NCI-H748 (cell line): Measurements from ENCODE around the gene PRELID2.
"Not testable (repeated sequence)": the region's sequence is repeated elsewhere in the genome, so short reads cannot be mapped to it uniquely, and the experiment has no call there.

ENCODE experiments used
- DNase-seq: peaks from one replicate; lab custom pipeline; 2025; ENCODE audit not compliant: unreplicated experiment; lab: John Stamatoyannopoulos, UW

PRELID2 gene

DNA sequence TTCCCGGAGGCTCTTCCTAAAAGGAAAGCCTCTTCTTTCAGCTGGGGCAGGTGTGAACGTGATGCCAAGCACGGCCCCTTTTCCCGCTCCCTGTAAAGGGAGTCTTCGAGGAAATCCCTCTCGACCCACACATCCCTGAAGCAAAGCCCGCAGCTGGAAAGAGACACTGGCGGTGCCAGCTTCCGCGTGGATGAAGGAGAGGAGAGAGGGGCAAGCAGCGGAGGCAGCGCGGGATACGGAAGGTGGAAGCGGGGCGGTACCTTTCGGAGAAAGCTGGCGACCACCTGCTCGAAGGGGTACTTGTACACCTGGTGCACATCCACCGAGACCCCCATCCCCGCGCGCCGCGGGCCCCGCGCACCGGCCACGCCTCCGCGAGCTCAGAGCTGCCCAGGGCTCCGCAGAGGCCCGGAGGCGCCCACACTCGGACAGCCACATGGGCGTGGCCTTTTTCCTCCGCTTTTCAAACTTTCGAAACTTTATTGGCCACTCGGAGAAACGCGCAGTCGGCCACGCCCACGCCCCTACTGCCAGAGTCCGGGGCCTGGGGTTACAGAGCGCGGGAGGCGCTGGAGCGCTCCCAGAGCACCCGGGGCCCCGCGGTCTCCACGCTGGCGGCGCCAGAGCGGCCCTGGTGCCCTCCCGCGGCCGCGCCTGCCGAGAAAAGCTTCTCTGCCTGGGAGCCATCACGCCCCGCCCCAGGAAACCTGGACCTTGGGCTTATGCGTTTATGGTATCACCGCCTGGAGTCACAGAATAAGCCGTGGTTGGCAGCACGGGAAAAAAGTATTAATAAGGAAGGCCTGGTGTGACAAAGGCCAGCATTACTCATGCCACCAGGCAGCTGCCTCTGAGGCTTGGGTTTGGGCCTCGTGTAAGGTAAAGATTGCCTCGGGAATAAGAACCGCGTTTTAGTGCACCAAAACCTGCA lies at the start of gene PRELID2:
Gene PRELID2, minus strand, starts transcription at position 426 of the 931 bp plus-strand sequence. Its CDS starts 91 bp downstream, at position 335.
- peak; percentile 91 for DNase-seq

DNA sequence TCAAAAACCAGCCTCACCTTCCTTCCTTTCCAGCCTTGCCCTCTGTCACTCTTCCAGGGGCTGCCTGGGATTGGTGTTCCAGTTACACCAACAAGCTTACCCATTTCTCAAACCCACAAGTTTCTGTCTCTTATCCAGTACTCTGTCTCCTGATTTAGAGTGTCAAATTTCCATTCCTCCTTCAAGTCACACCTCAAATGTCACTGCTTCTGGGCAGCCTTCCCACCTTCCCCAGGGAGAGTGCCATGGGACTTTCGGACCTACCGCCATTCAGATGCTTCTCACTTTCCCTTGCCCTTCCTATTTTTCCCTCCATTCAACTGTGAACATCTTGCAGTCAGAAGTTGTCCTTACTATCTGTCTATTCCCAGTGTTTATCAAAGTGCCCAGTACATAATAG lies 39.6 kb upstream of the PRELID2 start:
- DNase-seq: no peak

DNA sequence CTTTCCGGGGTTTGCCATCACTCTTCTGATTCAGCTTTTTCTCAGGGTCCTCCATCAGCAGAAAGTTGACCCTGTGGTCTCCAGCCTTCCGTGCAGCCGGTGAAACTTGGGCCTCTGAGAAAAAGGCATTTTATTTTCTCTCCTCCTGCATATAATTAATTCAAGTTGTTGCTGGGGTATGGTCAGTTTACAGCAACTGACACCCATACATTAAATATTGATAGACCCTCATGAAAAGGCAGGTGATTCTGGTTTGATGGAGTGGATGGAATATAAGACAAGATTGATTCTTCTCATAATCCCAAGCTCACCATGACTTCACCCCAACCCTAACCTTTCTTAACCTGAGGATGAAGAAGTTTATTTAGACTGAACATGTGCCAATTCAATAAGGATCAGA lies 37.8 kb upstream of the PRELID2 start, which contains the start of gene GRXCR2:
Gene GRXCR2, minus strand, starts transcription at position 101 of the 400 bp plus-strand sequence. Its CDS starts 46 bp downstream, at position 55.
- no peak for DNase-seq

DNA sequence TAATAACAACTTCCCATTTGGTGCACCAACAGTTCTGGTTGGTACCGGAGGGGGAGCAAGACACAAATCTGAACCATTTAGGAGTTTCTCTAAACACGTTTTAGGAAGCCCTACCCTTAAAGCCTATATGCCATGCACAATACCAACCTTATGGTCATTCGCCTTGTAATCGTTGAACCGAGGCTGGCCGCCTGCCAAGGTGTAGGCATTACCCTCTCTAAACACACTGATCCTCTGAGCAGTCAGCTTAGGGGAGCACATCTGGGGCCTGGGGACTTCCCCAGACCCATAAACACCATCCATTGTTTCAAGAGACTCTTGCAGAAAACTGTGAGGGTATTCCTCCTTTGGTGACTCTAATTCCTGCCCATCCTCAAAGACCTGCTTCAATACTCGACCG lies 37.3 kb upstream of the PRELID2 start:
- DNase-seq: peak; percentile 75

DNA sequence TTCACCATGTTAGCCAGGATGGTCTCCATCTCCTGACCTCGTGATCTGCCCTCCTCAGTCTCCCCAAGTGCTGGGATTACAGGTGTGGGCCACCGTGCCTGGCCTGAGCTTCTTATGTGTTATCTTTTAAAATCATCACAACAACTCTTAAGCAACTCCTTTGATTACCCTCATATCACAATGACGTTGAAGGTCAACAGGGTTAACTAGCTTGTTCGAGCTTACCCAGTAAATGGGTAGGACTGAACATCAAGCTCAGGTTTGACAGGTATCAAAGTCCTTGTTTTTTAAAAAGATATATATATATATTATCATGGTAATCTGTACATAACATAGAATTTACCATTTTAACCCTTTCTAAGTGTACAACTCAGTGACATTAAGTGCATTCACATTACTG lies 34.6 kb upstream of the PRELID2 start:
- DNase-seq: no peak

DNA sequence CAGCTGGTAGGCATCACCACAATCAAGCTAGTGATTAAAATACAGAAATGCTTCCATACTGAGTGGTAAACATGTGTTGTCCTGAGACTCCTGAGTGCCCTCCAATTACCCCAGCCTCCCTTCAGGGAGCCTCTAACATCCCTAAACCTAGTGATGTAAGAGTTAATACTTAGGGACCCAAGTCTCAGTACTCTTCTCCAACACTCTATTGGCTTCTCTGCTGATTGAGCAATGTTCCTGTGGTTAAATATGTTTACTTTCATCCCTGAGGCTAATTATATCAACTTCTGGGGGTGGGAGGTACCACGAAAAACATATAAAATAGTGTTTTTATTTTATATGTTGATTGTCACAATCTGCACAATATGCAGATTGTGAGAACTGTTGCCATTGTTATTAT lies 32.7 kb upstream of the PRELID2 start:
- DNase-seq: no peak

DNA sequence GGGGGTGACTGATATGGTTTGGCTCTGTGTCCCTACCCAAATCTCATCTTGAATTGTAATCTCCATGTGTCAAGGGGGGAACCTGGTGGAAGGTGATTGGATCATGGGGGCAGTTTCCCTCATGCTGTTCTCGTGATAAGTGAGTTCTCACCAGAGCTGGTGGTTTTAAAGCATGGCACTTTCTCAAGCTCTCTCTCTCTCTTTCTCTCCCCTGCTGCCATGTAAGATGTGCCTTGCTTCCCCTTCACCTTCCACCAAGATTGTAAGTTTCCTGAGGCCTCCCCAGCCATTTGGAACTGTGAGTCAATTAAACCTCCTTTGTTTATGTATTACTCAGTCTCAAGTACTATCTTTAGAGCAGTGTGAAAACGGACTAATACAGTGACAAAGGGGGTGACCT lies 29.3 kb upstream of the PRELID2 start:
- not testable (repeated sequence) for DNase-seq

DNA sequence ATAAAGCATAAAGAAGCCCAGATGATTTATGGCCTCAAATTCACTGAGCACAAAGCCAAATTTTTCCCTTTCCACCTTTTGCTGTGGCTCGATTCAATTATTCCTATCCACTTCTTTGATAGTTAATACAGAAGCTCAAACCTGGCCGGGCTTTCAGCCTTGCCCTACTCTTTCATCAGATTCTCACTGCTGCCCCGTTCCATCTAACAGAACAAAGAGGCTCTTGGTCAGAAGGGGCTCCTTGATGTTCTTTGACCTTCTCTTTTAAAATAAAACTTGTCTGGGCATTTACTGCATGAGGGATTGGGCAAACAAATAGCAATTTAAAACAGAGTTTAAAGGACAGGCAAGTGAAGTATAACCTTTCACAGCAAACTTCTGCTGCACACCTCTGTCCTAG lies 27.9 kb upstream of the PRELID2 start:
- DNase-seq: no peak

DNA sequence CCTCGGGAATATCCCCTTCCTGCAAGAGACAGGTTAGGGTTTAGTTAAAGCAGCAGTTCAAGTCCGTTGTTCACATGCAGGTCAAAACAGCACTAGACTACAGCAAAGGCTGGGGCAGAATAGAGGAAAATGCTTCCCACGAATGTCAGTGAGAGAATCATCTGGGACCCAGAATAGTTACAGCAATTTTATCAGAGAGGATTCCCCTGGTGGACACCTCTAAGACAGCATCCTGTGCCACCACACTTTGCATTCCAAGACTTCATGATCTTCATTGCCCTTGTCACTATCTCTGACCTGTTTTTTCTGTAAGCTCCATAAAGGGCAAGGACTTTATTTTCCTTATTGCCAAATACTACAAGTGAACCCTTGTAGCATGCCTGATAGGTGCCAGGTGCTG lies 24.8 kb upstream of the PRELID2 start:
- DNase-seq: no peak

DNA sequence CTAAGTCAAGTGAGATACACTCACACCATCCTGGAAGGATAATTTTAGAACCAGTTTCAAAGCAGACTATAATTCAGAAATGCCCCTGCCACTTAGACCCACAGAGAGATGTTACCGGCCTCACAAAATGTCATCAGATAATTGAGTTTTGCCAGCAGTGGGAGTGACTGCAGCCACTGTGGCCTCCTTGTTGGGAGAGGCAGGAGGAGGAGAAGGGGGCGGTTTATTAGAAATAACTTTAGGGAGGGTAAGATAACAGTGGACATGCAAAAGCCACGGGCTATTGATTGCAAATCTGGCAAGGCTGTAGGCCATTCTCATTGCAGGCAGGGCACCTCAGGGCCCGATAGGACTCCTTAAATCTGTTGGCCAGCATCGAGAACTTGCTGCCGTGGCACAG lies 24.3 kb upstream of the PRELID2 start:
- no peak for DNase-seq

DNA sequence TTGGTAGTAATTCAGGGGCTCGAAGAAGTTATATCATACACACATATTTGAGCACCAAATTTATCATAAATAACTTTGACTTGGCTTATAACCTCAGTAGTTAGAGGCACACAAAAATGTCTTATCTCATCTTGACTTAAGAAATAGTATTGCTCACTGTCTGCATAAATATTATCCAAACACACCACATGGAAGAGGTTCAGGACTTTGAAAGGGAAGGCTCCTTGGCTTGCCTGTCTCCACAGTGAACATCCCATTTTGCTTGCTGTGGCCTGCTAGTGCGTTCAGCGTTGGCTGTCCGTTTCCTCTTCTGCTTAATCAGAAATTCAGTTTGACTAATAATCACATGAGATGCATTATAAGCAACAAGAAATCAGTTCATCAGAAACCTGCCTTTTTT lies 23.8 kb upstream of the PRELID2 start:
- DNase-seq: no peak

DNA sequence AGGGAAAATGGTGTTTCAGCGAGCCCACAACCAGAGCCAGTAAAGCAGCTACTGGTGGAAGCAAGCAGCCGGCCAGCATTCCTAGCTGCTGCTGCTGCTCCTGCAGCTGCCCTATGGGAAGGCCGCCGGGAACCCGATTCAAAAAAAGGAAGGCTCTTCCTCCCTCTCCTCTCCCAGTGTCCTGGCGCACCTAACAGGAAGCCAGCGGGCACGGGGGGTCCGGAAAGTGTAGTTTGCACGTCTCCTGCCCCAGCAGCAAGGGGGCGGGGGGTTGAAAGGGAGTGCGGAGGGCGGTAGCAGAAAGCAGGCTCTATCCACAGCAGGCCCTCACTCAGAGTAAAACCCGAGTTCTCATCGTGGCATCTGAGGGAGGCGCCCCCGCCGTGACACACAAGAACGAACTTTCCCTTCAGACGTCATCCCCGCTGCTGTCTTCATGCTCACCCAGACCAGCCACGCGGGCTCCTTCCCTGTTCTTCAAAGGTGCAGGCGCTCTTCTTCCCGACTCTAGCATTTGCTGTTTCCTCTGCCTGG lies 21.2 kb upstream of the PRELID2 start:
- DNase-seq: no peak

DNA sequence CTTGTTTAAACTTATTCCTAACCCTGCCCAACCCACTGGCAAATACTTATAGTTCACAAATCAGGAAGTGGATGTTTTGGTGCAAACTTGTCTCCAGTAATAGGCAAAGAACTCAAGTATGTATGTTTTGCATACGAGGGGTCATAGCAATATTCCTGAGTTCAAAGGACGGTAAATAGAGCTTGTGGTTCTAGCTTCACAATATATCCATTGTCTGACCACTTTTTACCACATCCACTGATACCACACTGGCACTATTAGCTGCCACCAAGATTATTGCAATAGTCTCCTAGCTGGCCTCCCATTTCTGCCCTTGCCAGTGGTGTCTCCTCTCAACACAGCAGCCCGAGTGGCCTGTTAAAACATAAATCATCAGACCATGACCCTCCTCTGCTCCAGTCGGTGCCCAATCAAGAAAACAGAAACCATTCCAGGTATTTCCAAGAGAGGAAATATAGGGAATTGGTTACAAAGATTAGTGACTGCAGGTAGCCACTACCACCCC lies 20.7 kb upstream of the PRELID2 start:
- no peak for DNase-seq

DNA sequence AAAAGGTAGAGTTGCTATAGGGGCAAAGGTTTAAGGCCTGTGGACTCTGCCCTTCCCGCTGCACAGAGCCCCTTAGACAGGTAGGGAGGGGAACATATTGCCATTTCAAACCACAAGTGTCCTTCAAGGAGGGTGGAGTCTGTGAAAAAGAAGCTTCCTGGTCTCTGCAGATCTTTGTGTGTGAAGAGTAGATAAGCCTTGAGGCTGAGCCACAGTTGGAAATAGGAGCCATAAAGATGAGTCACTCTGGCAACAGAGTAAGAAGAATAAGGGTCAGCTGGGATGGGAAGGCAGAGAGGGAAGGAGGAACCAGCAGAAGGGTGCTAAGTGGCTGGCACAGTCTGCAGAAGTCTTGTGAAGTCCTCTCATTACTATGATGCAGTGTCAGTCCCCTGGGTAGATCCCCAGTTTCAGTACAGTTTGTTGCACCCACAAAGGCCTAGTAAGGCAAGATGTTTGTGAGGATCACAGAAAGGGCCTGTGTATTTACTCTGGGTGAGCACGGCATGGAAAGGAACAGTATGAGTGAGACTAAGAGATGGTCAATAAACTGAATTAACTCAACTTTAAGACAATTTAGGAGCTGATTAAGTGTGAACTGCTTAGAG lies 19.6 kb upstream of the PRELID2 start:
- DNase-seq: no peak

DNA sequence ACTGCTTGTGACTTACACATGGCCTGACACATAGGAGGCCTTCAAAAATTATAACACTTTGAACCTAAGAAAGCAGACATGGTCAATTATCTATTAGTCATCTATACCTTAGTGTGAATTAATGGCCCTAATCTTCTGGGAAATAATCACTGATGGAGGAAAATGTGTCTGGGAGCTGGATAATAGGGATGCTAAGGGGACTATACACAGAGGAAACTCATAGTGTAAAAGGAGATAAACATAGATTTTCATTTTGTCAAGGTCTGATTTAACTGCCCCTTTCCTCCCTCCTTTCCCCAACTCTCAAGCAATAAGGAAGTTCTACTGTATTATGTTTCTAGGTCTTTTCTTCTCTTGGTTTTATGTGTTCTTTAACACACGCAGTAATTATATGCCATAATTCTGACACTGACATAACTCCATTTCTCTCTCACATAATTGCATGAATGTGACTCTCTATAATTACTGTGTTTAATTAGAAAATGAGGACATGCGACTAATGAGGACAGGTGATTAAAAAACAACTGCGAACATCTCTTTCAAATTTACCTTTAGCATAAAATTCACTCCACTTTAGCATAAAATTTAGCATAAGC lies 18.7 kb upstream of the PRELID2 start:
- no peak for DNase-seq

DNA sequence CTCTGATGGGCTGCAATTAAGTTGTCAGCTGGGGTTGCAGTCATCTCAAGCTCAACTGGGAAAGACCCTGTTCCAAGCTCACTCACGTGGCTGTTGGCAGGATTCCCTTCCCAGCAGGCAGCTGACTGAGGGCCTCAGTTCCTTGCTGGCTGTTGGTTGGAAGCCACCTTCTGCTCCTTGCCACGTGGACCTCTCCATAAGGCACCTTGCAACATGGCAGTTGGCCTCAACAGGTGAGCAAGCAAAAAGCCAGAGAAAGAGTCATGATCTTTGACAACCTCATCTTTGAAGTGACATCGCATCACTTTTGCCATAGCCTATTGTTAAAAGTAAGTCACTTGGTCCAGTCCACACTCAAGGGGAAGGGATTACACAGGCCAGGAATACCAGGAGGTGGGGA lies 17.8 kb upstream of the PRELID2 start:
- no peak for DNase-seq

DNA sequence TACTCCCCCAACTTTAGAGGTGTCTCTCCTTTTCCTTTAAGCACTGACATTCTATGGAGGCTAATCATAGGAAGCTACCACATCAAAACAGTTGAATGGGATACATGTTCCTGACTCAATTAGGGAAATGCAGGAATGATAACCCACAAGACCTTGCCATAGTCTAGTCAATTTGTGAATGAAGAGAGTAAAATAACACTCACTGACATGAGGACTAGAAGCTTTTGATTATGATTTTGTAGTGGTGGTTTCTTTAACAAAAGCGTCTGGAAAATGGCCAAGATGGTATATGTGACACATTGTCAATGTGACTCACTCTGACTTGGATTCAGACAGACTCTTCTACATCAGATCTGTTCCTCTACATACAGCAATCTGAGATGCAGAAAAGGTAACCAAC lies 13.7 kb upstream of the PRELID2 start:
- DNase-seq: no peak

DNA sequence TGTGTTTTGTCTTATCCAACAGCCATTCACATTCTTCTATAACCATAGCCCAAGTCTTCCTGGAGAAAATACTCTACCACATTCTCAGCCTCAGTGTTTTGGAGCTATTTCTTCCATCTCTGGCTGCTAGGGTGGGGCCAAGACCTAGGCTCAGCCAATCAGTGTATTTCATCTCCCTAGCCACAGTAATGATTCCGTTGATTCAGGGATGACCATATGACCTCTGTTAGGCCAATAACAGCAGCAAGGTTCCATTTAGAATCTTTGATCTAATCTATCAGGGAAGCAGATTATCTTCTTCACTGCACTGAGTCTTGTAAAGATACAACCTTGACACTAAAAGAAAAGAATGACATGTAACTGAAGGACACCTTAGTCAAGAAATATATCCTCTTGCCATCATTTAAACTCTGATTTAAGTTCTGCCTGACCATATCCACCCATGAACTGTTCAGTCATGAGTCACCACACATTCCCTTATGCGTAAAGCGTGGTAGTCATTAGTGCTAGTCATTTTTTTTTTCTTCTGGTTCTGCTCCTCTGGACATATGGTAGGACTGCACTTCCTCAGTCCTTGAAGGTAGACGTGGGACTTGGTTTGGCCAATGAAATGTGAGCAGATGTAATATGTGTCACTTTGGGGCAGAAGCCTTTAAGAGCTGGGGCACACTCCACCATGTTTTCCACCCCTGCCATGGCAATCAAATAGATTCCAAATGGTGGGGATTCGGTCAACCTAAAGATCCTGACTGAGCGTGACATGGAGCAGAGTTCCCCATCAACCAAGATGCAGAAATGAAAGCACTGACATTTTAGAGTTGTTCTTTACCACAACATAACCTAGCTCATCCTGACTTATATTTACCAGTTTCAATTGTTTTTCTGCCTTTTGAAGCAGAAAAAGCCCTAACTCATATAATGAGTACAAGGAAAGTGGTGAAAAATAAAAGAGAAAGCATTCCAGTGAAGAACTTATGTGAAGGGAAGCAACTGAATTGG lies 12.7 kb upstream of the PRELID2 start:
- DNase-seq: no peak

DNA sequence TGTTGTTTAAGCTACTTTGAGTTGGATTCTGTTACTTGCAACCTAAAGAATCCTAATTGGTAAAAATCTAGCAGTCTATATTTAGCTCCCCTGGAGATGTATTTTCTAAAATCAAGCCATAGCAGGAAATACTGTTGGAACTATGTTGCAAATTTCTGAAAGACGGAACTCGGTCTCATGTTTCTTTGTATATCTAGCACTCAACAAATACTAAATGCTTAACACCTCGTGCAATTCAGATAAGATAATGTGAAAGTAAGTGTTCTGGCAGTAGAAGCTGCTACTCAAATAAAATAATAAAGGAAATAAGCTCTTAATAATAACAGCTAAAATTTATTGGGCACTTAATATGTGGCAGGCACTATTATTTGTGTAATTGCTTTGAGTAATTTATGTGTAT lies 10.9 kb upstream of the PRELID2 start:
- DNase-seq: no peak

DNA sequence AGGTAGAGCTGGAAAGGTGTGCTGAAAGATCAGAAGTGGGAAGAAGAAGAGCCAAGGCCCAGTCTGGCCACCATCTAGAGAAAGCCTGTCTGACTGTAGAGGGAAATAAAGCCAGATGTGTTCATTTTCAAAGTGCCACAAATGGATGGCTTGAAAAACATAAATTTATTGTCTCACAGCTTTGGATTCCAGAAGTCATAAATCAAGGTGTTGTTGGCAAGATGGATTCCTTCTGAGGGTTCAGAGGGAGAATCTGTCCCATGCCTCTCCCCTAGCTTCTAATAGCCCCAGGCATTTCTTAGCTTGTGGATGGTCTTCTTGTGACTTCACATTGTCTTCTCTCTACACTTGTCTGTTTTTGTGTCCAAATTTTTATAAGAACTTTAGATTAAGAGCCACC lies 6.2 kb upstream of the PRELID2 start:
- no peak for DNase-seq
